WTC11 (cell line): ENCODE data around the gene GALNTL6. TPM values are rescaled to one million over a fixed set of nuclear protein-coding genes. Genes with fewer than 3 reads are reported as not detected.
"Not testable (repeated sequence)": the region's sequence is repeated elsewhere in the genome, so short reads cannot be mapped to it uniquely, and the experiment has no call there.

Source experiments
- ATAC-seq: fragments of 200-7000 bp; cut with Tn5 transposase; 2 replicates; pipeline ENCODE4 v1.10.0; 2021; ENCODE audit warnings: mild to moderate bottlenecking, moderate library complexity
- CTCF ChIA-PET: fragments of 300-600 bp; sonication (Branson Sonifier 250); formaldehyde crosslinking; loops from one replicate; lab custom pipeline; 2021; ENCODE audit warnings: antibody characterized with exemption; lab: Charles Lee
- POLR2A ChIA-PET: fragments of 350-600 bp; sonication (Branson Sonifier 250); formaldehyde crosslinking; loops from one replicate; lab custom pipeline; 2021; ENCODE audit warnings: antibody characterized with exemption; lab: Charles Lee
- DNase-seq: peaks from one replicate; pipeline ENCODE4 v3.0.0; 2021; ENCODE audit warnings: low spot score
- H3K27ac Mint-ChIP-seq: 2 replicates; pipeline ENCODE4 v1.8.0; 2021; ENCODE audit warnings: mixed read lengths
- H3K27me3 Mint-ChIP-seq: 2 replicates; pipeline ENCODE4 v1.8.0; 2021; ENCODE audit warnings: low read depth, mild to moderate bottlenecking, moderate library complexity, mixed read lengths
- H3K36me3 Mint-ChIP-seq: 2 replicates; pipeline ENCODE4 v1.8.0; 2021; ENCODE audit warnings: mixed read lengths
- H3K4me1 Mint-ChIP-seq: 2 replicates; pipeline ENCODE4 v1.8.0; 2022; ENCODE audit warnings: mixed read lengths
- H3K4me3 Mint-ChIP-seq: 2 replicates; pipeline ENCODE4 v1.8.0; 2021; ENCODE audit warnings: mild to moderate bottlenecking, moderate library complexity, mixed read lengths
- H3K9me3 Mint-ChIP-seq: 2 replicates; pipeline ENCODE4 v1.8.0; 2021; ENCODE audit warnings: mixed read lengths
- ATF1 ChIP-seq: sonication (generic); formaldehyde crosslinking; IDR thresholded peaks from 2 replicates; pipeline ENCODE4 v1.8.1; 2023; ENCODE audit warnings: mild to moderate bottlenecking, moderate library complexity, missing genetic modification reagents
- ETV6 ChIP-seq: sonication (generic); formaldehyde crosslinking; IDR thresholded peaks from 2 replicates; pipeline ENCODE4 v1.8.1; 2022; ENCODE audit warnings: mild to moderate bottlenecking, missing genetic modification reagents
- FOXJ3 ChIP-seq: sonication (generic); formaldehyde crosslinking; IDR thresholded peaks from 2 replicates; pipeline ENCODE4 v1.9.0; 2021; ENCODE audit warnings: missing genetic modification reagents, mild to moderate bottlenecking, borderline replicate concordance
- GABPB1 ChIP-seq: sonication (generic); formaldehyde crosslinking; IDR thresholded peaks from 2 replicates; pipeline ENCODE4 v1.8.1; 2023; ENCODE audit warnings: mild to moderate bottlenecking, missing genetic modification reagents
- IRF2 ChIP-seq: sonication (generic); formaldehyde crosslinking; IDR thresholded peaks from 2 replicates; pipeline ENCODE4 v1.8.0; 2022; ENCODE audit warnings: low read depth, missing genetic modification reagents, borderline replicate concordance
- NFATC4 ChIP-seq: fragments of 250-450 bp; sonication (Bioruptor Pico); IDR thresholded peaks from 2 replicates; pipeline ENCODE4 v1.9.0; 2021; ENCODE audit warnings: mild to moderate bottlenecking
- TEAD1 ChIP-seq: sonication (generic); formaldehyde crosslinking; IDR thresholded peaks from 2 replicates; pipeline ENCODE4 v1.8.0; 2022; ENCODE audit warnings: mild to moderate bottlenecking, missing genetic modification reagents
- ZNF138 ChIP-seq: sonication (generic); formaldehyde crosslinking; conservative IDR thresholded peaks from 2 replicates; pipeline ENCODE4 v1.8.1; 2022; ENCODE audit warnings: mild to moderate bottlenecking, moderate library complexity, missing genetic modification reagents
- ZNF219 ChIP-seq: sonication (generic); formaldehyde crosslinking; IDR thresholded peaks from 2 replicates; pipeline ENCODE4 v1.8.0; 2023; ENCODE audit warnings: missing genetic modification reagents, mild to moderate bottlenecking, borderline replicate concordance
- ZNF263 ChIP-seq: sonication (generic); formaldehyde crosslinking; IDR thresholded peaks from 2 replicates; pipeline ENCODE4 v1.8.1; 2022; ENCODE audit warnings: low read depth, mild to moderate bottlenecking, moderate library complexity, missing genetic modification reagents
- total RNA-seq: library from RNA; stranded (reverse); gene quantifications from 3 replicates; pipeline ENCODE4 v1.2.3, GENCODE V29; 2021
- TF ChIP-seq, protein P1 (sequence below): sonication (generic); formaldehyde crosslinking; IDR thresholded peaks from 2 replicates; pipeline ENCODE4 v1.8.0; 2022; ENCODE audit warnings: mild to moderate bottlenecking, missing genetic modification reagents
- TF ChIP-seq, protein P2 (sequence below): sonication (generic); formaldehyde crosslinking; IDR thresholded peaks from 2 replicates; pipeline ENCODE4 v1.8.0; 2022; ENCODE audit warnings: mild to moderate bottlenecking, missing genetic modification reagents
- TF ChIP-seq, protein P3 (sequence below): fragments of 250-450 bp; sonication (Bioruptor Pico); IDR thresholded peaks from 2 replicates; pipeline ENCODE4 v1.9.0; 2021; ENCODE audit warnings: mild to moderate bottlenecking
- TF ChIP-seq, protein P4 (sequence below): sonication (generic); formaldehyde crosslinking; IDR thresholded peaks from 2 replicates; pipeline ENCODE4 v1.8.0; 2022; ENCODE audit warnings: mild to moderate bottlenecking, missing genetic modification reagents

GALNTL6 gene
- total RNA-seq, 1 experiment from 2014 or later, result 0.24 TPM

DNA sequence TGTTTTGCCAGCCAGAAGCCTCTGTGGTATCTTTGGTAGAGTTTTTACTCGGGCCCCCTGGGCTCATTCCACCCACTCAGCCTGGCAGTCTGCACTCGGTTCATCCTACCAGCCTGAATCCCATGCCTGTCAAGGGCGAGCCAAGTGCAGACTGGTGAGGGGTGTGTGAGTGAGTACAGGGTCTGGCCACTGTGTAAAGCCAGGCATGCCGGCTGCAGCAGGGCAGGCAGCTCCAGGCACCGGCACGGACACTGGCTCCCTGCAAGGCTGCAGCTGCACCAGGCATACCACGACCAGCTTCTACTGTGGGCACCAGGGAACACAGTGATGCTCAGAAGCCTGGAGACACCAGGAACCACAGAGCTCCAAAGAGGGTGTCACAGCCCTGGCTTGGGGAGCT, 1161.4 kb downstream of the GALNTL6 start:
- Mint-ChIP-seq H3K27ac (no peak overlapping the region), H3K36me3 (peaks cover 12% of the 10 kb centered on the region), H3K4me1 (peaks cover 3% of the 10 kb centered on the region), H3K27me3 (peaks cover 7% of the 10 kb centered on the region), H3K4me3 (no peak overlapping the region), H3K9me3 (peaks cover 23% of the 10 kb centered on the region)
- TF ChIP-seq ZNF263, result no peak
- no peak for TF ChIP-seq FOXJ3 (CRISPR knock-in tag)
- TF ChIP-seq, protein P1, sequence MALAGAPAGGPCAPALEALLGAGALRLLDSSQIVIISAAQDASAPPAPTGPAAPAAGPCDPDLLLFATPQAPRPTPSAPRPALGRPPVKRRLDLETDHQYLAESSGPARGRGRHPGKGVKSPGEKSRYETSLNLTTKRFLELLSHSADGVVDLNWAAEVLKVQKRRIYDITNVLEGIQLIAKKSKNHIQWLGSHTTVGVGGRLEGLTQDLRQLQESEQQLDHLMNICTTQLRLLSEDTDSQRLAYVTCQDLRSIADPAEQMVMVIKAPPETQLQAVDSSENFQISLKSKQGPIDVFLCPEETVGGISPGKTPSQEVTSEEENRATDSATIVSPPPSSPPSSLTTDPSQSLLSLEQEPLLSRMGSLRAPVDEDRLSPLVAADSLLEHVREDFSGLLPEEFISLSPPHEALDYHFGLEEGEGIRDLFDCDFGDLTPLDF (CRISPR knock-in tag), result no peak
- TF ChIP-seq, protein P2, sequence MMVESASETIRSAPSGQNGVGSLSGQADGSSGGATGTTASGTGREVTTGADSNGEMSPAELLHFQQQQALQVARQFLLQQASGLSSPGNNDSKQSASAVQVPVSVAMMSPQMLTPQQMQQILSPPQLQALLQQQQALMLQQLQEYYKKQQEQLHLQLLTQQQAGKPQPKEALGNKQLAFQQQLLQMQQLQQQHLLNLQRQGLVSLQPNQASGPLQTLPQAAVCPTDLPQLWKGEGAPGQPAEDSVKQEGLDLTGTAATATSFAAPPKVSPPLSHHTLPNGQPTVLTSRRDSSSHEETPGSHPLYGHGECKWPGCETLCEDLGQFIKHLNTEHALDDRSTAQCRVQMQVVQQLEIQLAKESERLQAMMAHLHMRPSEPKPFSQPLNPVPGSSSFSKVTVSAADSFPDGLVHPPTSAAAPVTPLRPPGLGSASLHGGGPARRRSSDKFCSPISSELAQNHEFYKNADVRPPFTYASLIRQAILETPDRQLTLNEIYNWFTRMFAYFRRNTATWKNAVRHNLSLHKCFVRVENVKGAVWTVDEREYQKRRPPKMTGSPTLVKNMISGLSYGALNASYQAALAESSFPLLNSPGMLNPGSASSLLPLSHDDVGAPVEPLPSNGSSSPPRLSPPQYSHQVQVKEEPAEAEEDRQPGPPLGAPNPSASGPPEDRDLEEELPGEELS, result no peak
- no peak for TF ChIP-seq IRF2 (CRISPR knock-in tag)
- no peak for TF ChIP-seq TEAD1 (CRISPR knock-in tag)
- TF ChIP-seq GABPB1 (CRISPR knock-in tag), result no peak
- no peak for TF ChIP-seq ZNF219 (CRISPR knock-in tag)
- no peak for TF ChIP-seq ETV6 (CRISPR knock-in tag)
- TF ChIP-seq, protein P3, sequence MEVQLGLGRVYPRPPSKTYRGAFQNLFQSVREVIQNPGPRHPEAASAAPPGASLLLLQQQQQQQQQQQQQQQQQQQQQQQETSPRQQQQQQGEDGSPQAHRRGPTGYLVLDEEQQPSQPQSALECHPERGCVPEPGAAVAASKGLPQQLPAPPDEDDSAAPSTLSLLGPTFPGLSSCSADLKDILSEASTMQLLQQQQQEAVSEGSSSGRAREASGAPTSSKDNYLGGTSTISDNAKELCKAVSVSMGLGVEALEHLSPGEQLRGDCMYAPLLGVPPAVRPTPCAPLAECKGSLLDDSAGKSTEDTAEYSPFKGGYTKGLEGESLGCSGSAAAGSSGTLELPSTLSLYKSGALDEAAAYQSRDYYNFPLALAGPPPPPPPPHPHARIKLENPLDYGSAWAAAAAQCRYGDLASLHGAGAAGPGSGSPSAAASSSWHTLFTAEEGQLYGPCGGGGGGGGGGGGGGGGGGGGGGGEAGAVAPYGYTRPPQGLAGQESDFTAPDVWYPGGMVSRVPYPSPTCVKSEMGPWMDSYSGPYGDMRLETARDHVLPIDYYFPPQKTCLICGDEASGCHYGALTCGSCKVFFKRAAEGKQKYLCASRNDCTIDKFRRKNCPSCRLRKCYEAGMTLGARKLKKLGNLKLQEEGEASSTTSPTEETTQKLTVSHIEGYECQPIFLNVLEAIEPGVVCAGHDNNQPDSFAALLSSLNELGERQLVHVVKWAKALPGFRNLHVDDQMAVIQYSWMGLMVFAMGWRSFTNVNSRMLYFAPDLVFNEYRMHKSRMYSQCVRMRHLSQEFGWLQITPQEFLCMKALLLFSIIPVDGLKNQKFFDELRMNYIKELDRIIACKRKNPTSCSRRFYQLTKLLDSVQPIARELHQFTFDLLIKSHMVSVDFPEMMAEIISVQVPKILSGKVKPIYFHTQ (CRISPR knock-in tag), result no peak
- no peak for TF ChIP-seq NFATC4 (CRISPR knock-in tag)
- no peak for TF ChIP-seq ATF1 (CRISPR knock-in tag)
- POLR2A ChIA-PET, result no interaction called here
- CTCF ChIA-PET, result interaction anchor here (1.7 kb wide), 1 partner anchor 82 kb away, joined by 6 read pairs; no protein-coding TSS in a partner anchor
- ATAC-seq, result no peak
- no peak for DNase-seq

DNA sequence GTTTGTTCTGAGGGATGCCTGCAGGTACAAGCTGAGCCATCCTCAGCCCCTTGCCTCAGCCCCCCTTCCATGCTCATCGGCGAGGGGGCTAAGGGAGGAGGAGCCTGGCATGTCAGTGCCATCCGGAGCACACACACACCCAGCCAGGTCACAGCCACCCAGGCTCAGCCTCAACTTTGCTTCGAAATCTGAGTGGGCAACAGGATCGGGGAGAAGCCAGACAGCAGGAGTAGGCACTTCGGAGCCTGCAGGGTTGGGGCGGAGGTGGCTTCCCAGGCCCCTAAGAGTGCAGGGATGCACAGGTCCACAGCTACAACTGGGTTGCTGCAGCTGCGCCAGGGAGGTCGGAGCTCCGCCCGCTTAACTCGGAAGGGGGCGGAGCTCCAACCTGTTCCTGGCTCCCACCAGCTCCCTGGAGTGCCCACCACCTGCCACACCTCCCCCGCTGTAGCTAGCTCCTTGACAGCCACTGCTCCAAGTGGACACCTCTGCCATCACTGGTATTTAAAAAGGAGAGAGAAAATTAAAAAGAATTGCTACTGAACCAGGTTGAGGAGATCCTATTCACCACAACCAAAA, 1162.5 kb downstream of the GALNTL6 start:
- H3K36me3 Mint-ChIP-seq, result peaks cover under 1% of the 10 kb centered on the region
- TF ChIP-seq, protein P4, sequence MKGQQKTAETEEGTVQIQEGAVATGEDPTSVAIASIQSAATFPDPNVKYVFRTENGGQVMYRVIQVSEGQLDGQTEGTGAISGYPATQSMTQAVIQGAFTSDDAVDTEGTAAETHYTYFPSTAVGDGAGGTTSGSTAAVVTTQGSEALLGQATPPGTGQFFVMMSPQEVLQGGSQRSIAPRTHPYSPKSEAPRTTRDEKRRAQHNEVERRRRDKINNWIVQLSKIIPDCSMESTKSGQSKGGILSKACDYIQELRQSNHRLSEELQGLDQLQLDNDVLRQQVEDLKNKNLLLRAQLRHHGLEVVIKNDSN (CRISPR knock-in tag), result no peak
- no peak for TF ChIP-seq ZNF138 (CRISPR knock-in tag)
- TF ChIP-seq, protein P1 (CRISPR knock-in tag), result no peak
- CTCF ChIA-PET, result interaction anchor here (1.2 to 1.7 kb wide), 3 partner anchors 79 to 326 kb away, joined by 3 to 6 read pairs (median 3); no protein-coding TSS in a partner anchor
- H3K9me3 Mint-ChIP-seq, result peaks cover 12% of the 10 kb centered on the region
- H3K4me3 Mint-ChIP-seq, result no peak overlapping the region
- peaks cover 3% of the 10 kb centered on the region for H3K4me1 Mint-ChIP-seq
- no peaks in the 10 kb centered on the region for H3K27me3 Mint-ChIP-seq
- H3K27ac Mint-ChIP-seq, result no peak overlapping the region
- POLR2A ChIA-PET, result no interaction called here
- peak; percentile 59 for DNase-seq
- peak; percentile 98 for ATAC-seq

DNA sequence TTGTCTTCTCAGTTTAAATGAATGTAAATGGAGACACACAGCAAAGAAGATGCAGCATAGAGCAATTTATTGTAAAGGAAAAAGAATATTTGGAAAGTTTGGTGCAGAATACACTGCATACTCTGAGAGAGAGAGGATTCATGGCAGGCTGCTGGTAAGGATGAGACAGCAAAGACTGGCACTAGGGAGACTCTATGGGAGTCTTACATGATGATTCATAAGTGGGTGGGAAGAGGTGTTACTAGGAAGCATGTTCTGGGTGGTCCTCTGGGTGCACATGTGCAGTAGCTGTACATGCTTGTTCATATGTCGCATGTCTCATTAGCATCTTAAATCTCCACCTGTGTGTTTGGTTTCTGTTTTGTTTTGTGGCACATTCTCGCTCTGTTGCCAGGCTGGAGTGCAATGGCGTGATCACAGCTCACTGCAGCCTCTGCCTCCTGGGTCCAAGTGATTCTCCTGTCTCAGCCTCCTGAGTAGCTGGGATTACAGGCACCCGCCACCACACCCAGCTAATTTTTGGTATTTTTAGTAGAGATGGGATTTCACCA, 1164.4 kb downstream of the GALNTL6 start:
- POLR2A ChIA-PET, H3K27me3 Mint-ChIP-seq, CTCF ChIA-PET, H3K36me3 Mint-ChIP-seq, H3K4me1 Mint-ChIP-seq, H3K4me3 Mint-ChIP-seq, H3K27ac Mint-ChIP-seq, ATAC-seq, H3K9me3 Mint-ChIP-seq, DNase-seq: not testable (repeated sequence)
